Activated T-cell treated with anti-CD3 and anti-CD28 coated beads, Interleukin-2, amount 50 U/mL, for 48 hours (primary cell): Measurements from ENCODE around the gene AKIRIN1.
A peak's percentile ranks its signal among the peaks of the same experiment; 100 is the strongest.
"Not testable (repeated sequence)": the region's sequence is repeated elsewhere in the genome, so short reads cannot be mapped to it uniquely, and the experiment has no call there.

Experiments used
- DNase-seq, 2 experiments: peaks; one replicate each; pipeline ENCODE4 v3.0.0-alpha.2; 2020

The AKIRIN1 gene

GRCh38 chr1:38990738-38991637, at the start of gene AKIRIN1:
TSS of gene AKIRIN1 (plus strand) at chr1:38991276. CDS start at chr1:38991381, 105 bp downstream.
- DNase-seq = peak; percentile 98 to 99

DNA sequence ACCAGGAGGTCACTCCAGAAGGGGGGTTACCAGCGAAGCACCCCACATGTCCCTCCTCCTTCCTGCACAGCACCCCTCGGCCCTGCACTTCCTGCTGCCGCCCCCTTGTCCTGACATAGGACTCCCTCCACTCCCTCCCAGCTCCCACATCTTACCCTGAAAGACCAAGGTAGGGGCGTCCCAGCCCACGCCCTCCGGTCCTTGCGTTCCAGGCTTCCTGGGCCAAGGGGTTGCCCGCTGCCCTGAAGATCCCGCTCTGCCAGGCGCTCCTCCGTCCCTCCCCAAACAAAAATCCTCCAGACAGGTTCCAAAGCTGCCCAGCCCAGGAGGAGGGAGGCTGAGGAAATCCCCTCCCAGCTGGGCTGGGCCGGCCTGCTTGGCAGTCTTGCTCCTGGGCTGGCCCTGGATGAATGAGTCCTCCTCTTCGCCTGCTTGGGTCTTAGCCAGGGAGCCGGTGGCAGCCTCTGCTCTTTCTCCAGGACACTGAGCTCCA, 49.5 kb upstream of the AKIRIN1 start, which contains the start of gene RHBDL2:
Gene RHBDL2, minus strand, starts transcription at position 304 of the 493 bp plus-strand sequence. CDS start 22,618 bp downstream, outside the sequence.
- no peak for DNase-seq

GRCh38 chr1:38942664-38943428, 48.2 kb upstream of the AKIRIN1 start:
- no peak for DNase-seq

- no peak for DNase-seq
Observed at GRCh38 chr1:38944547-38944946, 46.5 kb upstream of the AKIRIN1 start.

- no peak for DNase-seq
Observed at GRCh38 chr1:38950553-38950952, 40.5 kb upstream of the AKIRIN1 start.

GRCh38 chr1:38953433-38953860, 37.6 kb upstream of the AKIRIN1 start:
- DNase-seq = no peak

- no peak for DNase-seq
Observed at GRCh38 chr1:38958967-38959366, 32.1 kb upstream of the AKIRIN1 start.

DNA sequence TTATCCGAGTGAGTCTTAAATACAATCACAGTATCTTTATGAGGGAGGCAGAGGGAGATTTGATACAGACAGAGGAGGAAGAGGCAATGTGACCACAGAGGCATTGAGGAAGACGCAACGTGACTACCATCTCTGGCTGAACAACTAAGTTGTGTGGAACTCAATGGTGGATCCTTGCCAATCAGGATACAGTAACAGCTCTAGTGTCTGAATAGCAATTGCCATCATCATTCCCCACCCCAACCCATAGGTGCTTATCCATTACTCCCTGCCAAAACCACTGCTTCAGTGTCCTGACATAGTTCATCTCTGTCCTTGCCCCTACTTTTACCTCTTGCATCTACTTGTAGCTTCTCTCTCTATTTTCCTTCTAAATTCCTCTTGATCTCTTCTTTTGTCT, 29.0 kb upstream of the AKIRIN1 start:
- DNase-seq = no peak

DNA sequence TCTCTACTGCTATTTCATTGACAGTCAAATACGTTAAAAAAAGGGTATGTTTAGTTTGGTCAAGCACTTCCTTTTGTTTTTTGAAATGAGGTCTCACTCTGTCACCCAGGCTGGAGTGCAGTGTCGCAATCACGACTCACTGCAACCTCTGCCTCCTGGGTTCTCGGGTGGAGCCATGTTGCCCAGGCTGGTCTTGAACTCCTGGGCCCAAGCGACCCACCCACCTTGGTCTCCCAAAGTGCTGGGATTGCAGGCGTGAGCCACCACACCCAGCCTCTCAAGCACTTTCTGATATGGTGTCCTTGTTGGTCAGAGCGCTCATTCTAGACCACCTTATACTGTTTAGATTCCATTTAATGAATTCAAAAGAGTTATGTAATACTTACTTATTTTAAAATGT, 28.5 kb upstream of the AKIRIN1 start:
- DNase-seq = no peak

GRCh38 chr1:38964140-38964548, 26.9 kb upstream of the AKIRIN1 start:
- no peak for DNase-seq

- not testable (repeated sequence) for DNase-seq
Observed at GRCh38 chr1:38973145-38973544, 17.9 kb upstream of the AKIRIN1 start.

GRCh38 chr1:38973659-38974437, 17.2 kb upstream of the AKIRIN1 start:
- no peak for DNase-seq

GRCh38 chr1:38977399-38978244, 13.5 kb upstream of the AKIRIN1 start:
- DNase-seq = peak; percentile 55 to 60

- DNase-seq = peak; percentile 43 to 48
Observed at GRCh38 chr1:38978245-38978542, 12.9 kb upstream of the AKIRIN1 start.

- not testable (repeated sequence) for DNase-seq
Observed at GRCh38 chr1:38979380-38979779, 11.7 kb upstream of the AKIRIN1 start.

GRCh38 chr1:38989979-38990378, 1.1 kb upstream of the AKIRIN1 start:
- no peak for DNase-seq

GRCh38 chr1:38990386-38990737, 714 bp upstream of the AKIRIN1 start:
- DNase-seq = no peak

DNA sequence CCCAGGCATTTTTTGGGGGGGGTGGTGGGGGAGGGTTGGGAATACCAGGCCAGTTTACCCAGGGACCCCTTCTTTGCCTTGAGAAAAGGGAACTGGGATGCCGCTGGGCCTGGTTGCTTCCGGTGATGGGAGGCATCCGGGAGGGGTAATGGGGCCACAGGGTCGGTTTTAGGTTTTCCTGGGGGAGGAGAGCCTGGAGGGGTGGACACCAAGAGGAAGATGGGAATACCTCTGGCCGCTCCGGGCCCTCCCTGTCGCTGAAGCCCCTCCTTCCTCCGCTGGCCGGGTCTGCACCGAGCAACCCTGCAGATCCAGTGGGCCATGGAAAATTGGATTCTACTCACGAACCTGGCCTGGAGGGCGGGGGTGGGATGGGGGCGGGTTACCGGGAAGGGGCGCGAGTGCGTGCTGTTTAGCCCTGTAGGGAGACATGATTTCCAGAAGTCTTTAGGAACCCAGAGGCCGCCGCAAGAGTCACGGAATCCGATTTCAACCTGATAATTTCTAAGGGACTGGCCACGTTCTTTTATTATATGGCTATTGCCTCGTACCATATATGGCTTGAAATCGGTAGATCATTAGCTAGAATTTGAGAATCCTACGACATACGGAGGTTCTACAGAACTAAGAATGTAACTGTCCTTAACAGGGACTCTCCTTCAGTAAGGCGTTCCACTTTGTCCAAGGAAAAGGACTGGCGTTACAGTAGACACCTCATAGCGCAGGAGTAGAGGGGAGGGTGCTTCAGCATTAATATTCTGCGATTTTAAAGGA, 749 bp downstream of the AKIRIN1 start:
- DNase-seq = no peak

DNA sequence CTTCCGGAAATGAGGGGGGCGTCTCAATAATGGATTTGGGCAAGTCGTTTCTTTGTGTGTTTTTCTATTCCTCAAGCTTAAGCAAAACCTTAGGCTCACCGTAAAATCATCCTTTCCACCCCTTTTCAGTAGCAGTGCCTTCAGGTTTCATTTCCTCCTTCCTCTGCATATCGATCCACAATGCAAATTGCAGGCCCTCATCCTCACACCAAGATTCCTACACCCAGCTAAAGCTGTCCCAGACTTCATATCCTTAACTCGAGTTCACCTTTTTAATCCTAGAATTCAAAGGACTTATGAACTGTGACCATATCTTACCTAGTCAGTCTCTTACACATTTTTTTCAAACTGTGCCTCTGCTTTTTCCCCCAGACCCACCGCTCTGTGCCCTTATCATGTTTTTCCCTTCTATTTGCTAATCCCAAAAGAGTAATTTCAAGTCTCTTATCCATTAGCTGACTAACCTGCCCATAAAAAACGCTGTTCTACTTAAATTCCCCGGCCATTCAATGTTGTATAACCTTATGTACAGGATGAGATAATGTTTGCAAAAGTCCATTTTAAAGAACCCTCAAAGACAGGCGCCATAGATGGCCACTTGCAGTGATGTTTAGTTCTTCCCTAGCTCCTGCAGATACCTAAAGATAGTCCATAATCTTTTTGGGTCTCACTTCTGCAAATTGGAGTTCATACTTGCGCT, 1.5 kb downstream of the AKIRIN1 start:
- DNase-seq = no peak

DNA sequence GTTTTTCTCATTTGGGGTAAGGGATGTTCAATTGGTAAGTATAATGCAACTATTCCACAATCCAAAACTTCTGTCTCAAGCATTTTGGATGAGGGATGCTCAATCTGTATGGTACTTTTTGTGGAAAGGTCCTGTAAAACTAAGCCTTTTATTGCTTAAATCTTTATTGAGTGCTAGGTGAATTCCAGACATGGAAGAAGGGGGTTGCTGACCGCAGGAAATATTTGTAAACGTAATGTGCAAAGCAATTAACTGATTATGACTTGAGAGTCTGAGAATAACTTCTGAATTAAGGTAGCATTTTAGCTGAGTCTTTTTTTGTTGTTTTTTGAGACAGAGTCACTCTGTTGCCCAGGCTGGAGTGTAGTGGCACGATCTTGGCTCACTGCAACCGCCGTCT, 3.1 kb downstream of the AKIRIN1 start:
- DNase-seq = no peak
